GM12878 (cell line): ENCODE results near the gene MMD2. TPM values are rescaled to one million over a fixed set of nuclear protein-coding genes. Genes with fewer than 3 reads are reported as not detected.

ENCODE experiments used
- ATAC-seq: fragments of 200-7000 bp; cut with Tn5 transposase; 3 replicates; pipeline ENCODE4 v1.9.1; 2020; ENCODE audit warnings: mild to moderate bottlenecking, moderate library complexity
- BruUV-seq: library from RNA; stranded (reverse); fragments of 400-500 nt; replicated peaks from 2 replicates; lab custom pipeline; 2021; lab: Mats Ljungman, UMichigan
- CTCF ChIA-PET: fragments of 300-600 bp; sonication (Branson Sonifier 250); formaldehyde crosslinking; extraction: SDS; loops from one replicate; lab custom pipeline; 2021; ENCODE audit warnings: inconsistent platforms; lab: Yijun Ruan, JAX
- POLR2A ChIA-PET: fragments of 350-600 bp; formaldehyde crosslinking; extraction: SDS; loops from one replicate; lab custom pipeline; 2021; ENCODE audit warnings: inconsistent platforms; lab: Charles Lee
- RAD21 ChIA-PET: fragments of 300-600 bp; sonication (Branson Sonifier 250); formaldehyde crosslinking; loops from one replicate; lab custom pipeline; 2023; ENCODE audit warnings: antibody characterized with exemption; ENCODE audit not compliant: unreplicated experiment; lab: Charles Lee
- SMC1A ChIA-PET: fragments of 300-600 bp; sonication (Branson Sonifier 250); formaldehyde crosslinking; loops from one replicate; lab custom pipeline; 2023; ENCODE audit not compliant: unreplicated experiment, uncharacterized antibody; lab: Charles Lee
- DNase-seq: peaks from one replicate; pipeline ENCODE4 v3.0.0-alpha.2; 2011; ENCODE audit warnings: low read depth, low spot score
- FAIRE-seq: peaks from 3 replicates; lab custom pipeline; 2011; peaks lifted over from hg19 to GRCh38; lab: Jason Lieb, UNC
- H2AFZ ChIP-seq: 2 replicates; pipeline ENCODE4 v1.6.0; 2011; ENCODE audit warnings: low read depth, low read length, control low read depth; ENCODE audit not compliant: control insufficient read depth
- H3K27ac ChIP-seq: 2 replicates; pipeline ENCODE4 v1.5.1; 2011; ENCODE audit warnings: control low read depth; ENCODE audit not compliant: control insufficient read depth, insufficient read depth
- H3K27me3 ChIP-seq, 2 experiments: replicated peaks in 1 of 2; 2 replicates each; pipeline versions ENCODE4 v1.6.0 to v1.6.1; 2011; ENCODE audit warnings: low read length in 1 of 2; ENCODE audit not compliant: control insufficient read depth in 2 of 2, insufficient read depth in 2 of 2
- H3K36me3 ChIP-seq, 2 experiments: 2 replicates each; pipeline ENCODE4 v1.5.1; 2011; ENCODE audit warnings: low read length in 1 of 2; ENCODE audit not compliant: control insufficient read depth in 2 of 2, insufficient read depth in 2 of 2
- H3K4me1 ChIP-seq: 2 replicates; pipeline ENCODE4 v1.6.1; 2011; ENCODE audit warnings: mild to moderate bottlenecking, low read length, moderate library complexity, mixed read lengths; ENCODE audit not compliant: control insufficient read depth, insufficient read depth
- H3K4me2 ChIP-seq: 2 replicates; pipeline ENCODE4 v1.6.0; 2011; ENCODE audit warnings: control low read depth; ENCODE audit not compliant: control insufficient read depth, insufficient read depth
- H3K4me3 ChIP-seq: fragments of 200-600 bp; sonication (generic); 2 replicates; pipeline ENCODE4 v1.5.1; 2016
- H3K79me2 ChIP-seq: 2 replicates; pipeline ENCODE4 v1.6.0; 2011; ENCODE audit warnings: low read length; ENCODE audit not compliant: control insufficient read depth, insufficient read depth
- H3K9ac ChIP-seq: 2 replicates; pipeline ENCODE4 v1.8.0; 2011; ENCODE audit warnings: low read length, control low read depth, mixed read lengths; ENCODE audit not compliant: control insufficient read depth, insufficient read depth
- H3K9me3 ChIP-seq: replicated peaks from 3 replicates; pipeline ENCODE4 v1.5.1; 2011; ENCODE audit warnings: mild to moderate bottlenecking, low read length; ENCODE audit not compliant: control insufficient read depth, insufficient read depth
- H4K20me1 ChIP-seq: 2 replicates; pipeline ENCODE4 v1.6.0; 2011; ENCODE audit not compliant: control insufficient read depth, insufficient read depth
- CTCF ChIP-seq, 3 experiments: IDR thresholded peaks in 2 of 3; conservative IDR thresholded peaks in 1 of 3; 2 replicates each; pipeline ENCODE4 v1.5.1; 2011; ENCODE audit warnings: low read depth in 3 of 3, low read length in 3 of 3, mild to moderate bottlenecking in 3 of 3, control low read depth in 2 of 3, moderate library complexity in 2 of 3, inconsistent platforms in 1 of 3, mixed read lengths in 1 of 3; ENCODE audit not compliant: control insufficient read depth in 2 of 3, insufficient read depth in 1 of 3; ENCODE audit errors: extremely low read depth in 1 of 3
- NFXL1 ChIP-seq: fragments of 450-650 bp; IDR thresholded peaks from 2 replicates; pipeline ENCODE4 v1.6.1; 2017; ENCODE audit warnings: antibody characterized with exemption, mild to moderate bottlenecking, borderline replicate concordance
- RB1 ChIP-seq: fragments of 450-650 bp; formaldehyde crosslinking; IDR thresholded peaks from 2 replicates; pipeline ENCODE4 v1.6.1; 2017; ENCODE audit warnings: mild to moderate bottlenecking, borderline replicate concordance
- SKIL ChIP-seq: fragments of 450-650 bp; IDR thresholded peaks from 2 replicates; pipeline ENCODE4 v1.6.1; 2017; ENCODE audit warnings: mild to moderate bottlenecking, low read depth, inconsistent platforms; ENCODE audit not compliant: poor library complexity, severe bottlenecking
- SUZ12 ChIP-seq: fragments of 200-600 bp; sonication (generic); IDR thresholded peaks from one replicate; pipeline ENCODE4 v1.6.1; 2018; ENCODE audit warnings: antibody characterized with exemption, mild to moderate bottlenecking; ENCODE audit not compliant: unreplicated experiment
- TBL1XR1 ChIP-seq: IDR thresholded peaks from 2 replicates; pipeline ENCODE4 v1.6.1; 2012; ENCODE audit warnings: low read depth, low read length, improper control_type of control experiment
- ZBTB40 ChIP-seq: fragments of 450-650 bp; IDR thresholded peaks from 2 replicates; pipeline ENCODE4 v1.6.1; 2016; ENCODE audit warnings: mild to moderate bottlenecking, moderate library complexity, borderline replicate concordance
- ZNF217 ChIP-seq: fragments of 450-650 bp; IDR thresholded peaks from 2 replicates; pipeline ENCODE4 v1.6.1; 2017; ENCODE audit warnings: antibody characterized with exemption, mild to moderate bottlenecking
- ZNF274 ChIP-seq: IDR thresholded peaks from one replicate; pipeline ENCODE4 v1.8.0; 2011; ENCODE audit not compliant: insufficient read length, insufficient read depth
- WGBS: methylation state at CpG from one replicate; pipeline ENCODE4 v1.1.6; 2016; ENCODE audit warnings: low lambda C conversion rate; ENCODE audit not compliant: insufficient replicate concordance, insufficient coverage; ENCODE audit errors: missing lambda C conversion rate; 5-methylcytosine and 5-hydroxymethylcytosine counted together
- in situ Hi-C: fragments of 300-500 bp; cut with MboI; formaldehyde crosslinking; loops from 9 replicates; pipeline ENCODE4 v1.14.3; 2018; ENCODE audit warnings: mixed read lengths
- intact Hi-C: fragments of 100-400 bp; cut with micrococcal nuclease; formaldehyde crosslinking; loops from one replicate; pipeline ENCODE4 v1.14.2; 2022; ENCODE audit not compliant: unreplicated experiment
- polyA plus RNA-seq, 11 experiments: library from polyadenylated mRNA; depleted of rRNA in 4 of 11; unstranded in 6 of 11; stranded (reverse) in 5 of 11; fragments of >200 nt; fragmentation: Nextera tagmentation in 4 of 11; fragmentation: Illumina TruSeq in 1 of 11; extraction: Ambion mirVana in 4 of 11; extraction: Trizol in 1 of 11; gene quantifications; 1 replicate in 1 of 11; 2 replicates in 10 of 11; pipeline versions ENCODE4 v1.2.1 to v1.2.3, GENCODE V29; 2011 to 2016; ENCODE audit warnings: inconsistent platforms in 2 of 11, missing spikeins in 2 of 11, low read depth in 1 of 11
- total RNA-seq, 4 experiments: library from RNA; depleted of rRNA in 3 of 4; stranded (reverse); fragments of >200 nt in 3 of 4; fragmentation: Illumina TruSeq in 1 of 4; extraction: Trizol in 1 of 4; gene quantifications; 2 replicates each; pipeline versions ENCODE4 v1.2.1 to v1.2.3, GENCODE V29; 2013 to 2021

Gene MMD2
- total and polyA plus RNA-seq, 10 of the 15 experiments (the other 5 are each of a cell fraction or from before 2014, with no cell fraction given): not detected

- intact Hi-C loops (no loop called here), in situ Hi-C loops (no loop called here)
- 57% methylated on average over 15 of the region's 15 CpGs for WGBS
- ATAC-seq (no peak), FAIRE-seq (no peak), DNase-seq (no peak)
- ChIA-PET POLR2A (no interaction called here), SMC1A (no interaction called here), CTCF (no interaction called here), RAD21 (no interaction called here)
- no peaks in the 10 kb centered on the region for H3K36me3 ChIP-seq
- H4K20me1 ChIP-seq: no peaks in the 10 kb centered on the region
- H2AFZ ChIP-seq: no peak overlapping the region
- no peaks in the 10 kb centered on the region for H3K4me1 ChIP-seq
- H3K27ac ChIP-seq: no peak overlapping the region
- no peaks in the 10 kb centered on the region for H3K79me2 ChIP-seq
- TF ChIP-seq TBL1XR1 (no peak), ZNF274 (no peak), NFXL1 (no peak), ZNF217 (no peak), ZBTB40 (no peak), CTCF (IDR thresholded peaks at IDR 0.05 in 2 of 3, conservative IDR thresholded peaks at IDR 0.05 in 1 of 3; ENCODE audit: control insufficient read depth in 2 of 3, extremely low read depth in 1 of 3, insufficient read depth in 1 of 3, low read depth in 3 of 3, low read length in 3 of 3) (no peak), RB1 (no peak), SKIL (no peak), SUZ12 (no peak)
- no peak overlapping the region for H3K4me2 ChIP-seq
- H3K9ac ChIP-seq: no peak overlapping the region
- BruUV-seq: no TSS peak
- H3K27me3 ChIP-seq: no peaks in the 10 kb centered on the region
- no peak overlapping the region for H3K4me3 ChIP-seq
- no peaks in the 10 kb centered on the region for H3K9me3 ChIP-seq
Measured at GRCh38 chr7:4934419-4935025, 24.5 kb downstream of the MMD2 start.
